Measurements from ENCODE around the gene LCP1.

GRCh38 chr13:46111151-46111550 lies 70.8 kb downstream of the LCP1 start:
- TF ChIP-seq EZH2 (IDR thresholded peaks at IDR 0.05; ENCODE audit: insufficient read depth, poor library complexity, severe bottlenecking) = no peak
- no peak for TF ChIP-seq EZH2phosphoT487 (IDR thresholded peaks at IDR 0.05; ENCODE audit: insufficient read depth, low read depth)

Measured in GM23248 (cell line).